ENCODE measurements around the gene FSTL4.

FSTL4 gene

GRCh38 chr5:133409210-133409674 lies 203.1 kb downstream of the FSTL4 start:
- TF ChIP-seq CTCF (IDR thresholded peaks at IDR 0.05; ENCODE audit: poor library complexity, severe bottlenecking), result no peak
- H3K27me3 ChIP-seq (ENCODE audit: insufficient read depth, poor library complexity, severe bottlenecking), result peaks cover 23% of the 10 kb centered on the region
- H3K4me1 ChIP-seq (ENCODE audit: insufficient read depth, poor library complexity, severe bottlenecking), result no peaks in the 10 kb centered on the region
- ATAC-seq (ENCODE audit: low read depth) (no peak), DNase-seq (ENCODE audit: low spot score) (peak; percentile 52)
- no peaks in the 10 kb centered on the region for H3K9me3 ChIP-seq (ENCODE audit: severe bottlenecking)
- no peak overlapping the region for H3K27ac ChIP-seq (ENCODE audit: poor library complexity, severe bottlenecking)
- no peaks in the 10 kb centered on the region for H3K36me3 ChIP-seq (ENCODE audit: low read depth)
- no peak overlapping the region for H3K4me3 ChIP-seq (ENCODE audit: severe bottlenecking)

GRCh38 chr5:133408322-133408721 lies 204.0 kb downstream of the FSTL4 start:
- no peaks in the 10 kb centered on the region for H3K4me1 ChIP-seq (ENCODE audit: insufficient read depth, poor library complexity, severe bottlenecking)
- DNase-seq (ENCODE audit: low spot score), result no peak
- H3K9me3 ChIP-seq (ENCODE audit: severe bottlenecking), result no peaks in the 10 kb centered on the region
- H3K27me3 ChIP-seq (ENCODE audit: insufficient read depth, poor library complexity, severe bottlenecking), result peaks cover 14% of the 10 kb centered on the region
- no peak overlapping the region for H3K4me3 ChIP-seq (ENCODE audit: severe bottlenecking)
- no peak for ATAC-seq (ENCODE audit: low read depth)
- no peak overlapping the region for H3K27ac ChIP-seq (ENCODE audit: poor library complexity, severe bottlenecking)
- TF ChIP-seq CTCF (IDR thresholded peaks at IDR 0.05; ENCODE audit: poor library complexity, severe bottlenecking), result no peak
- no peaks in the 10 kb centered on the region for H3K36me3 ChIP-seq (ENCODE audit: low read depth)

GRCh38 chr5:133406977-133407632 lies 205.2 kb downstream of the FSTL4 start:
- no peaks in the 10 kb centered on the region for H3K4me1 ChIP-seq (ENCODE audit: insufficient read depth, poor library complexity, severe bottlenecking)
- H3K27me3 ChIP-seq (ENCODE audit: insufficient read depth, poor library complexity, severe bottlenecking), result peaks cover 10% of the 10 kb centered on the region
- ATAC-seq (ENCODE audit: low read depth) (no peak), DNase-seq (ENCODE audit: low spot score) (no peak)
- no peaks in the 10 kb centered on the region for H3K36me3 ChIP-seq (ENCODE audit: low read depth)
- H3K4me3 ChIP-seq (ENCODE audit: severe bottlenecking), result no peak overlapping the region
- no peak overlapping the region for H3K27ac ChIP-seq (ENCODE audit: poor library complexity, severe bottlenecking)
- no peaks in the 10 kb centered on the region for H3K9me3 ChIP-seq (ENCODE audit: severe bottlenecking)
- no peak for TF ChIP-seq CTCF (IDR thresholded peaks at IDR 0.05; ENCODE audit: poor library complexity, severe bottlenecking)

DNA sequence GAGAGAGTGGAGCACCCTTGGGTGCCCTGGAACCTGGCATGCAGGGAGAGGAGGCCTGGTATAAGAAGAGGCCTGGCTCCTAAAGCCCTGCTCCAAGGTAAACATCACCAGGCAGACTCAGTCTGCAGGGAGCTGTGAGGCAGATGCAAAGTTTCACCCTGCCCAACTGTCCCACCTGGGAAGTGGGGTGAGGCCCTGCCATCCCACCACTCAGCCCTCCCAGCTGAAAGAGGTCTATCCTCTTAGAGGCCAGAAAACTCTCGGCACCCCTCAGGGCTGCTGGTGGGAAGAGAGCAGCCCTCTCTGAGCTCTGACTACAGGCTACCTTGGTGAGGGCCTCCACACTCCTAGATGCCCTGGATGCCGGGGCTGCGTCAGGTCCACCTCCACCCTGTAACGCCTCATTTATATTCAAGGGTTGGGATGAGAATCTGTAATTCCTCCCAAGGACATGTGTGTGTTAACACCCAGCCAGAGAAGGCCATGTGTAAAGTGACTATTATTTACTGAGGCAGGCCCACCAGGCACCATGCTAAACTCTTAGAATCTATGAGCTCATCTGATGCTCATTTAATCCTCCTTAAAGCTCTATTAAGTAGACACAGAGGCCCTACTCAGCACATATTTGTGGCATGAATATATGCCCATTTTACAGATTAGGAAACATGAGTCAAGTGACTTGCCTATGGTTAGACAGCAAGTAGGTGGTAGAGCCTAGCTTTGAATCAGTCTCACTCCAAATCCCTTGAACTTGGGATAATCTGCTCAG lies 205.9 kb downstream of the FSTL4 start:
- TF ChIP-seq CTCF (IDR thresholded peaks at IDR 0.05; ENCODE audit: poor library complexity, severe bottlenecking), result no peak
- H3K4me3 ChIP-seq (ENCODE audit: severe bottlenecking), result no peak overlapping the region
- H3K9me3 ChIP-seq (ENCODE audit: severe bottlenecking), result no peaks in the 10 kb centered on the region
- DNase-seq (ENCODE audit: low spot score) (no peak), ATAC-seq (ENCODE audit: low read depth) (no peak)
- H3K27ac ChIP-seq (ENCODE audit: poor library complexity, severe bottlenecking), result no peak overlapping the region
- peaks cover 3% of the 10 kb centered on the region for H3K27me3 ChIP-seq (ENCODE audit: insufficient read depth, poor library complexity, severe bottlenecking)
- no peaks in the 10 kb centered on the region for H3K4me1 ChIP-seq (ENCODE audit: insufficient read depth, poor library complexity, severe bottlenecking)
- H3K36me3 ChIP-seq (ENCODE audit: low read depth), result no peaks in the 10 kb centered on the region

All from RWPE2 (cell line).